ENCODE measurements around the gene CAMK2N1. TPM values are rescaled to one million over a fixed set of nuclear protein-coding genes. Genes with fewer than 3 reads are reported as not detected.
"Not testable (repeated sequence)": the region's sequence is repeated elsewhere in the genome, so short reads cannot be mapped to it uniquely, and the experiment has no call there.

The CAMK2N1 gene
- total RNA-seq, 1 donor, result 28.5 TPM

DNA sequence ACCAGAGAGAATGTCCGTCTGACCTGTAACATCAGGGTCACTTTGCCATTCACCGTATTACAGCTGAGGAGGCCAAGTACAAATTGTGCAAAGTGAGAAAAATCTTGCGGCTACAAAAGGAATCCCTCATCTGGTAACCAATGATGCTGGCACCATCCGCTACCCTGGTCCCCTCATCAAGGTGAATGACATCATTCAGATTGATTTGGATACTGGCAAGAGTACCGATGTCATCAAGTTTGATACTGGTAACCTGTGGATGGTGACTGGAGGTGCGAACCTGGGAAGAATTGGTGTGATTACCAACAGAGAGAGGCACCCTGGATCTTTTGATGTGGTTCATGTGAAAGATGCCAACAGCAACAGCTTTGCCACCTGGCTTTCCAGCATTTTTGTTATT, 40.3 kb upstream of the CAMK2N1 start:
- TF ChIP-seq, protein P1, sequence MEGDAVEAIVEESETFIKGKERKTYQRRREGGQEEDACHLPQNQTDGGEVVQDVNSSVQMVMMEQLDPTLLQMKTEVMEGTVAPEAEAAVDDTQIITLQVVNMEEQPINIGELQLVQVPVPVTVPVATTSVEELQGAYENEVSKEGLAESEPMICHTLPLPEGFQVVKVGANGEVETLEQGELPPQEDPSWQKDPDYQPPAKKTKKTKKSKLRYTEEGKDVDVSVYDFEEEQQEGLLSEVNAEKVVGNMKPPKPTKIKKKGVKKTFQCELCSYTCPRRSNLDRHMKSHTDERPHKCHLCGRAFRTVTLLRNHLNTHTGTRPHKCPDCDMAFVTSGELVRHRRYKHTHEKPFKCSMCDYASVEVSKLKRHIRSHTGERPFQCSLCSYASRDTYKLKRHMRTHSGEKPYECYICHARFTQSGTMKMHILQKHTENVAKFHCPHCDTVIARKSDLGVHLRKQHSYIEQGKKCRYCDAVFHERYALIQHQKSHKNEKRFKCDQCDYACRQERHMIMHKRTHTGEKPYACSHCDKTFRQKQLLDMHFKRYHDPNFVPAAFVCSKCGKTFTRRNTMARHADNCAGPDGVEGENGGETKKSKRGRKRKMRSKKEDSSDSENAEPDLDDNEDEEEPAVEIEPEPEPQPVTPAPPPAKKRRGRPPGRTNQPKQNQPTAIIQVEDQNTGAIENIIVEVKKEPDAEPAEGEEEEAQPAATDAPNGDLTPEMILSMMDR (IDR thresholded peaks at IDR 0.05; ENCODE audit: insufficient read depth, low read length), result no peak
- no peak for DNase-seq (ENCODE audit: low read depth)

DNA sequence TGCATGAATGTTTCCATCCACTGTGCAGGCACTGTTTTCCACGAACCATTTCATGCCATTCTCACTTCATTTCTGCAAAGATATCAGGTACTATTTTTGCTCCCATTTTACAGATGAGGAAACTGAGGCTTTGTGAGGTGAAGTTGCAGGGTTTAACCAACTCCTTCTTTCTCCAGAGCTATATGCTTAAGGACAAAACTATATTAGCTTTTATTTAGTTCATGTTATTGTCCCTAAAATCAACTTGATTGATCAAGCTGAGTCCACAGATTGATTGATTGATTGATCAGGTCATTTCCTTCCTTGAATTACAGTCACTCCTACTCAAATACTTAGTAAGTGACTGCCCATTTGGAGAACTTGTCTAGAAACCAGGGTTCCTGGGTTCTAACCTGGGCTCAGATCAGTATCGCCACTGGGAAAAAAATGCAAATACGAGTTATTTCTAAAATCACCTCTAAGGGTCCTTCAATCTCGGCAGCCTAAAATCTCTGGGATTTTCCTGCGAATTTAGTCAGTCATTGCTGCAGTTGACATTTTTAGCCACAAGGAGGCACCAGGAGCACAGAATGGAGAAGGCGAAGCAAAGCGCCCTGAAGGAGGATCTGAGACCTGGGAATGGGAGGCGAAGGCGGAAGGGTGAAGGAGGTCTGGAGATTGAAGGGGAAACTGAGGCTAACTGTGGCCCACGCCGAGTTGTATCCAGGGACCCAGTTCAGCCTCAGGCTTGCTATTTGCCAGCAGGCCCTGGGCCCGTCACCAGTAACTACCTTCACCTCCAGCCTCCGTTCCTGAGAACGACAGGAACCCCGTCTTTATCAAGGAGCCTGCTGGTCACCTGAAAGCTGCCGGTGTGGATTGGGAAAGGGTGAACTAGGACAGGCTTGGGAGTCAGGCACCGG, 36.2 kb upstream of the CAMK2N1 start:
- peak overlapping the region; percentile 1 for H3K4me3 ChIP-seq (ENCODE audit: low read depth, low read length)
- TF ChIP-seq, protein P1 (IDR thresholded peaks at IDR 0.05; ENCODE audit: insufficient read depth, low read length), result peak; percentile 92
- DNase-seq (ENCODE audit: low read depth), result peak; percentile 86

More for the DNA sequence above, 40.3 kb upstream of the CAMK2N1 start:
- H3K4me3 ChIP-seq (ENCODE audit: low read depth, low read length), result no peak overlapping the region

DNA sequence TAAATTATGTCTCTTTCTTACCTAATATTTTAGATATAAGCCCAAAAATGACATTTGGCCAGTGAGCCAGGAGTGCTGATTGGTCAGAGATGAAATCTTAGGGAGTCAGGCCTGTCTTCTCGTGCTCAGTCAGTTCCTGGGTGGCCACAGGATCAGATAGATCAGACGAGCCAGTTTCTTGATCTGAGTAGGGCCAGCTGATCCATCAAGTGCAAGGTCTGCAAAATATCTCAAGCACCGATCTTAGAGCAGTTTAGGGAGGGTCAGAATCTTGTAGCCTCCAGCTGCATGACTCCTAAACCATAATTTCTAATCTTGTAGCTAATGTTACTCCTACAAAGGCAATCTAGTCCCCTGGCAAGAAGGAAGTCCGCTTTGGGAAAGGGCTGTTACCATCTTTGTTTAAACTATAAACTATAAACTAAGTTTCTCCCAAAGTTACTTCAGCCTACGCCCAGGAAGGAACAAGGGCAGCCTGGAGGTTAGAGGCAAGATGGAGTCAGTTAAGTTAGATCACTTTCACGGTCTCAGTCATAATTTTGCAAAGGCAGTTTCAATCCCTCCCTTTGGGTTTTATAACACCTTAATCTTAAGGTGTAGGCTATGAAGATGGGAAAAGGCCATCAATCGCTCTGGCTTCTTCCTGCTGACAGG, 33.7 kb upstream of the CAMK2N1 start:
- H3K4me3 ChIP-seq (ENCODE audit: low read depth, low read length), result not testable (repeated sequence)

DNA sequence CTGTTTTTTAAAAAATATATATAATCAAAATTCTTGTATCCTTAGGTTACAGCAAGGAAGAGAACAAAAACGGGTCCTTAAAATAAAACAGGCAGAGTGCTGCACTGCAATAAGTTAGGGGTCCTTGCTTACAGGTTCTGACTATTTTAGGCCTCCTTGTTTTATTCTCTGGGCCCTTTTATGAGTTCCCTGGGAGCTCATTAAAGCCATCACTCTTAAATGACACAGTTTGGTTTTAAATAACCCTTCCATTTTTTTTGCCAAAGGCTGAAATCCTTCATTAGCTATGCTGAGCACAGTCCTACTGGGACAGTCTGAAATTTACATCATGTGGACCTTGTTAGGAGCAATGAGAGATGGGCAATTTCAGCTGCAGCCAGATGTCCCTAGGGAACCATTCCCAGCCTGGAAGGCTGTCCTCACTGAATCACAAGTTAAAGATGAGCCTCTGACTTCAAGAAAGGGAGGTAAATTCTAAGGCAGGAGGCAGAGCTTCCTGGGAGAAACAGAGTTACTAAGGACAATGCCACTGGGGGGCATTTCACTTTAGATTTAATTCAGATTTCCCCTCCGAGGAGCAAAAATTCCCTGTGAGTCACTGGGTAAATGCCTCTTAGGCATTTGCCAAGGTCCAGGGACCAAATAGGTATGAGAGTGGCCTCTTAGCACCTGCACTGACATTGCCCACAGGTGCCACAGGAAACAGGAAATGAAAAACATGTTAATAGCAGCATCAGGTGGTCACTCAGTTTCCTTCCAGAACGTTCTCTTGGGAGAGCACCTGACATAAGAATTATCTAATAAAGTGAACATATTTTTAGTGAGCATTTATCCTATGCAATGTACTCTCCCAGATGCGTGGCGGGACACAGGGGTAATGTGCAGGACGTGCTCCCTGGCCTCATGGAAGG, 25.8 kb upstream of the CAMK2N1 start:
- no peak overlapping the region for H3K4me3 ChIP-seq (ENCODE audit: low read depth, low read length)
- DNase-seq (ENCODE audit: low read depth), result no peak
- TF ChIP-seq, protein P1 (IDR thresholded peaks at IDR 0.05; ENCODE audit: insufficient read depth, low read length), result no peak

More for the DNA sequence above, 33.7 kb upstream of the CAMK2N1 start:
- not testable (repeated sequence) for DNase-seq (ENCODE audit: low read depth)

DNA sequence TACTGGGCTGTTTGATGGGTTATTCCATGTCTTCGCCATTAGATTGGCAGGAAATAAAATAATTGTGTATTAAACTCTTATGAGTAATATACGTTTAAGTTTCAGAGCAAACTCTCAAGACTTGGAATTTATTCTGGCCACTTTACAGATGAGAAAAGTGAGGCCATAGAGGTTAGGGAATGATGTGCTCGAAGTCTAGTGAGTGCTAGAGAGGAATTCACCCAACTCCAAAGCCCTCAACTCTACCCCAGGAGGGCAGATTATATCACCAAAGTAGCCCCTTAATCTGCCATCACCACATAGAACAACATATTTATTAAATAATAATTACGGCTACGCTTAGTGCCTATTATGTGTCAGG, 22.4 kb upstream of the CAMK2N1 start:
- no peak for DNase-seq (ENCODE audit: low read depth)
- TF ChIP-seq, protein P1 (IDR thresholded peaks at IDR 0.05; ENCODE audit: insufficient read depth, low read length), result no peak
- H3K4me3 ChIP-seq (ENCODE audit: low read depth, low read length), result peak overlapping the region; percentile 94

DNA sequence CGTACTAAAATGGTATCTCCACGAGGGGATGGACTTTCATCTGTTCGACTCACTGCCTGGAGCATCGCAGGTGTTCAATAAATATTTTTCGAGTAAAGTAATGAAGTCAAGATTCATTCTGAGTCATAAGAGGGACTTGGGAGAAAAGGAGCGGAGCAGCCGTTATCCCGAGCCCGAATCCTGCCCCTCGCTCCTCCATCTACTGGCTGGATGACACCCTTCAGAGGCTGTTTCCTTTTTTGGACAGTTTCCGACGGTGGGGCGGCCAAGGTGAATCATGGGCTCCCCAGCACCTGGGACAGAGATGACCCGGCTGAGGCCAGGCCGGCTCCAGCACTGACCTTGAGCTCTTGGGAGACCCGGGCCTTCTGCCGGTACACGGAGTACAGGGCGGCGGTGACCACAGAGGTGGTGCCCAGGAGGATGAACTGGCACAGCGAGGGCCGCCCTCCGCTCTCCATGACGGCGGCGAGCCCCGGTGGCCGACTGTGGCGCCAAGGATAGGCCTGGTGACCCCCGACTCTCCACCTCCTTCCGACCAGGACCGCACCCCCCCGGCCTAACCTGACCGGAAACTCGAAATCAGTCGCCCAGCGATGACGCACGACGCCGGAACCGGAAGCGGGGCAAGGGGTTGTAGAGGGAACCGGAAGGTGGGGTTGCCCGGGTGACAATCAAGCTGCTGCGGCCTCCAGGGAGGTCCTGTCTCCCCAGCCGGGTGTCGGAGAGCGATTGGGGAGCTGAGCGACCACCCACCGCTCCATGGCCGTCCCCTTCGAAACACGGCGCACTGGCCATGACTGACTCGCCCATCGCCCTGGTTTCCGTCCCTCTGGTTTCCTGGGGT, 21.8 kb upstream of the CAMK2N1 start, which contains the start of gene MUL1:
Gene MUL1 (minus strand): TSS at position 588 of the 847 bp plus-strand sequence. CDS start 127 bp downstream, at position 461.
- peak; percentile 92 for DNase-seq (ENCODE audit: low read depth)
- H3K4me3 ChIP-seq (ENCODE audit: low read depth, low read length), result peak within 1 kb of the TSS; percentile 94
- TF ChIP-seq, protein P1 (IDR thresholded peaks at IDR 0.05; ENCODE audit: insufficient read depth, low read length), result no peak

Data from fibroblast of the aortic adventitia (primary cell).